ENCODE results near the gene MEGF8.

- TF ChIP-seq CTCF (IDR thresholded peaks at IDR 0.05; ENCODE audit: control extremely low read depth in 1 of 3, insufficient read depth in 1 of 3, low read depth in 1 of 3, low read length in 3 of 3) (no peak), POLR2A (IDR thresholded peaks at IDR 0.05; ENCODE audit: control extremely low read depth in 1 of 2, low read depth in 2 of 2, low read length in 2 of 2) (no peak), POLR2AphosphoS5 (IDR thresholded peaks at IDR 0.05; ENCODE audit: low read depth, low read length) (no peak), TAF1 (IDR thresholded peaks at IDR 0.05; ENCODE audit: low read depth, low read length) (no peak), GABPA (IDR thresholded peaks at IDR 0.05; ENCODE audit: borderline replicate concordance, insufficient read depth, low read length) (no peak), EP300 (IDR thresholded peaks at IDR 0.05; ENCODE audit: borderline replicate concordance in 1 of 2, low read depth in 2 of 2, low read length in 2 of 2) (no peak), NRF1 (IDR thresholded peaks at IDR 0.05; ENCODE audit: low read depth, low read length) (peak; percentile 10; the same call in 1 of the 2 replicates), PHF8 (conservative IDR thresholded peaks at IDR 0.05; ENCODE audit: low read depth, low read length) (peak; percentile 39), CHD2 (IDR thresholded peaks at IDR 0.05; ENCODE audit: low read length) (no peak)
Observed at GRCh38 chr19:42284066-42284501, 41.4 kb upstream of the MEGF8 start.
